Mucosa of gallbladder (tissue), 1 donor: ENCODE results near the gene APBB2. TPM values are rescaled to one million over a fixed set of nuclear protein-coding genes. Genes with fewer than 3 reads are reported as not detected.

ENCODE experiments used
- DNase-seq: peaks from one replicate; pipeline ENCODE4 v3.0.0-alpha.2; 2020; ENCODE audit warnings: low spot score
- total RNA-seq: library from RNA; stranded (reverse); gene quantifications from one replicate; pipeline ENCODE4 v1.2.1, GENCODE V29; 2021
- donor health status: DM: no; HTN: no; CAD: no.

The APBB2 gene
- total RNA-seq, 1 donor from 2014 or later, result 44.9 TPM

- peak; percentile 53 for DNase-seq
These were observed 357.4 kb downstream of the APBB2 start for GRCh38 chr4:40856840-40857362.

- no peak for DNase-seq
These were observed 358.0 kb downstream of the APBB2 start for GRCh38 chr4:40856277-40856839.

DNA sequence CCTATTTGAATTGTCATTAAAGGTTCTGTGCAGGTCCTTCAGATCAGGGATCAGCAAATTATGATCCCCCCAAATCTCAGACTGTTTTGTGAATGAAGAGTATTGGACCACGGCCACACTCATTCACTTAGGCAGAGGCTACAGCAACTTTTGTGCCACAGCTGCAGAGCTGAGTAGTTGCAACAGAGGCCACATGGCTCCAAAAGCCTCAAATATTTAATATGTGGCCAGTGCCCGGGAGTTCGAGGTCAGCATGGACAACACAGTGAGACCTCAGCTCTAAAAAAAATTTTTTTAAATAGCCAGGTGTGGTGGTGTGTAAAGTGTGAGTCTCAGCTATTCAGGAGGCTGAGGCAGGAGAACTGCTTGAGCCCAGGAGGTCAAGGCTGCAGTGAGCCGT is 363.8 kb downstream of the APBB2 start:
- no peak for DNase-seq

- no peak for DNase-seq
These were observed 365.4 kb downstream of the APBB2 start for GRCh38 chr4:40848940-40849339.

DNA sequence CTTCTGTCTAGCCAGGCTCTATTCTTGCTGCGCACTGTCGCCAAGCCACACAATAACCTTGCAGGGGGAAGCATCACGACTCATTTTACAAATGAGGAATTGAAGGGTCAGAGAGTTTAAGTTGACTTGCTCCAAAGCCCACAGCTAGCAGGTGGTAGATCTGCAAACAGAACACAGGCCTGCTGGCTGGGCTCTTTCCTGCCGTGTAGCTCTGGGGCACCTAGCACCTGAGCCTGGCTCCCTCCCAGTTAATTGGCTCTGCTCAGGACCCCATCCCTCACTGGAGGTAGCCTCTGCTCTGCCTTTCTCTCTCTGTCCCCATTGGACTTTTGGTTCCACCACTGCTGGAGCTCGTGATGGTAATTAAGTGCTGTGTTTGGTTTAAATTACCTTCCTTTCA is 366.1 kb downstream of the APBB2 start:
- no peak for DNase-seq

GRCh38 chr4:40846532-40846931 is 367.8 kb downstream of the APBB2 start:
- no peak for DNase-seq

DNA sequence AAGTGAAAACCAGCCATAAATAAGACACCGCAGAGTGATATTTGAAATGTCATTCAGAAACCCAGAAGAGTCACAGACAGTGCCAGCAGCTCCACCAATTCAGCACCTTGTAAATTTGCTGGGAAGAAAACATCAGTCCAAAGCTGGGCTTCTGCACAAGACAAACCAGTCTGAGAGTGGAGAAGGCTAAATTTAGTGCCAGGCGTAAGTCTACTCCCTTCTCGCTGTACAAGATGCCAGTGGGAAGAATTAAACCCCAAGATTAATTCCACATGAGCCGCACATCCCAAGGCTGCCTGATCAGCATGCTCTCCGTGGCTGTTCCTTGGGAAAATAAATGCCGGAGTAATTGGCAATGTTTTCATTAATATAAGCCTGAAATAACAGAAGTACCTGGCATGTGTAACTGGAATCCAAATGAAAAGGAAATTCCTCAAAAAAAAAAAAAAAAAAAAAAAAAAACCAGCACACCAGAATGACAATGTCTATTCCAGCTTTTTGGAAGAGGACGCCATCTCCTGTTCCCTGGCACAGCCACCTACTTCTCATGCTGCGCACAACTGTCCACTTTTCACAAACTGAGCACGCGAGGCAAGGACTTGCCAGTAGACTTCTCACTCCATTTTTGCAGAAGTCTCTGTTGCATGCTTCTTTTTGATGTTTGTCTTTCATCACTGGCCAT is 369.0 kb downstream of the APBB2 start:
- no peak for DNase-seq

GRCh38 chr4:40844261-40844660 is 370.1 kb downstream of the APBB2 start:
- DNase-seq, result no peak

GRCh38 chr4:40843696-40844095 is 370.6 kb downstream of the APBB2 start:
- no peak for DNase-seq

GRCh38 chr4:40842725-40843423 is 371.5 kb downstream of the APBB2 start:
- no peak for DNase-seq

GRCh38 chr4:40842318-40842717 is 372.0 kb downstream of the APBB2 start:
- DNase-seq, result no peak

DNA sequence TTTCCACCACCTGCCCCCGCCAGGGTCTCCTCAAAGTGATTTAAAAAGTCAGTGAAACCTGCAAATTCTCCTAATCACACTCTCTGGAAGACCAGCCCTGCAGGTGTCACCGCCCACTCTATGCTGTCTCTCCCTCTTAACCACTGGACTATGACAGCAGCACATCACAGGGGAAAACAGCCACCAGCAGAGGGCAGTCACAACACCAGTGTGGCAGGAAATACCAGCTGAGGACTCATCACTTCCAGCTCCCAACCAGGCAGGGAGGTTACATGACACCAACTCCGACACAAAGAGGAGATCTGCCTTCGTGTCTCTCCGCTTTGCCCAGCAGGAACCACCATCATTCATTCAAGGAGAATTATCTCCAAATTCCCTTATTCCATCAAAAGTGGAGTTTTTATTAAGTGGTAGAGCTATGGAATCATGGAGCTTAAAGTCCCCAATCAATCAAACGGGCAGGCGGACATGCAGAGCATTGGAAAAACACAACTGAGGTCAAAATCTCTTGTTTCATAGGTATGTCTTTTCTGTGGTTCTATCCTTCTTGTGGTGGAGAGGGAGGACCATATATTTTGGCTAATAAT is 373.3 kb downstream of the APBB2 start:
- peak; percentile 62 for DNase-seq

DNA sequence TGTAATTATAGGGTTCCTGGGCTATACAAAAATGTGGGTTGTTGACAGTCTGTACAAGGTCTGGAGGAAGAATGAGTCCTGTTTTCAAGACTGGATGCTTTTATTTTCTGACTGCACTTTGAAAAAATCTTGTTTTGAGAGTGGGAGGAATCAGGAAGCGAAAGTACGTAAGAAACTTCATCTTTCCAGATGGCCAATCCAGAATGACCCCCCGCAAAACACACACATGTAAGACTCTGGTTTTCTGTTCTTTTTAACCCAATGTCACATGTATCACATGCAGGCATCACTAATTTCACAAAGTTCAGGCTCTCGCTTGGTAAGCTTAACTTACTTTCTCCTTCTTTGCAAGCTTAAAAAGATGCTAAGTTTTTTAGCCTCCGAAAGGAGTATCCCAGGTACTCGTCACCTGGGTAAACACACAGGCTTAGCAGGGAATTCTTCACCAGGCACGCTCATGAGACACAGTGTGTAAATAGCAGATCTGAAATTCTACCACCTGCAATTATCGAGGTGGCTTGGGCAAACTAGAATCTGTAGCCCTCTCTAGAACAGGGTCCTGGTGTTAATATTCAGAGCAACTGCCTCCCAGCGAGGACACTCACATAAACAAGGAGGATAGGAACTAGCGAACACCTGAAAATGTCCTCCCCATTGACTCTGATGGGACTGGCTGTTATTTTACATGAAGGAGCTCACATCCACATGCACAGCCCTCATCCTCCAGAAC is 373.9 kb downstream of the APBB2 start:
- DNase-seq, result no peak

GRCh38 chr4:40838742-40839141 is 375.6 kb downstream of the APBB2 start:
- no peak for DNase-seq

DNA sequence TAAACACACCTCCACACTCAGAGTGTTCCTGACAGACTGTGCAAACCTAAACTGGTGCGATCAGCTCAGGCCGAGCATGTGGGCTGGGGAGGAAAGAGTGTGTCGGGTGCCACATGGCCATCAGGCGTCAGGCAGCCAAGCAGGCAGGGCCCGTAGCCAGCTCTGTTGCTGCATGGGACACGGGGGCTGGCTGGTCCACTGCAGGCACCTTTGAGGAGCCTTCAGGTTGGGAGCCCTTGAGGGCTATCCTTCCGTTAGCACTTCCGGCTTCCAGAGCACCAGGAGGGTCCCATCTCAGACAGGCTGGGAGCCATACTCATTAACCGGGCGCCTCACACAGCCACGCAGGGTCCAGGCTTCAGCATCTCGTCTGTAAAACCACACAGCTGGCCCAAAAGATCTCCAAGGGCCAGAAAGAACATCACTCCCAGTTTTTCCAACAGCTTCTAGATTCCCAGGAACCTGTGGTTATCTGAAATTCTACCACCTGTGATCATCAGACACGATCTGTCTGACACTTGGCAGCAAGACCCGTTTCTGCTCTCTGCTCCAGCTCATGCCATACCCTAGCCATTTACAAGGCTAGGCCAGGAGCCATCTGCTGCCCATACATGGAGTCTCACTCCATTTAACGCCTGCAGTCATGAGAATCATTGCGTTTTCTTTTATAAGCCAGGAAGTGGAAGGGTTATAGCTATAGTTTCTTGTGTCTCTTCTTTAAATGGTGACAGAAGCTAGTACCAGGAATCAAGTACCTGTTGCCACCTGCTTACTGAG is 377.1 kb downstream of the APBB2 start:
- DNase-seq, result no peak

DNA sequence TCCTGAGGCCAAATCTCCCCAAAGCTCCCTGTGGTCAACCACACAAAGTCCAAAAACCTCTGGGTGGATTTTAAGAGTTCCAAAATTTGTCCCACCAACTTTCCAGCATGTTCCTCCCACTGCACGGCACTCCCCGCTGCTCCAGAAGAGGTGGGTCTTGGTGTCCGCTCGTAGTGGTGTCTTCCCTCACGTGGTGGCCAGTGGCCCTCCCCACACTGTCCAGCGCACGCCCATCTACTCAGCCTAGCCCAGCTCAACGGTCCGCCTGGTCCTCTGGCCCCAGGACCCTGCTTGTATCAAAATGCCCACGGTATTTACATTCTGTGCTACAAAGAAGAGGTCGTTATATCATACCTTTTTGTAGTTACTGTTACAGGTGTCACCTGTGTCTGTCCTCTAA is 381.1 kb downstream of the APBB2 start:
- no peak for DNase-seq

GRCh38 chr4:40832175-40832574 is 382.2 kb downstream of the APBB2 start:
- no peak for DNase-seq

DNA sequence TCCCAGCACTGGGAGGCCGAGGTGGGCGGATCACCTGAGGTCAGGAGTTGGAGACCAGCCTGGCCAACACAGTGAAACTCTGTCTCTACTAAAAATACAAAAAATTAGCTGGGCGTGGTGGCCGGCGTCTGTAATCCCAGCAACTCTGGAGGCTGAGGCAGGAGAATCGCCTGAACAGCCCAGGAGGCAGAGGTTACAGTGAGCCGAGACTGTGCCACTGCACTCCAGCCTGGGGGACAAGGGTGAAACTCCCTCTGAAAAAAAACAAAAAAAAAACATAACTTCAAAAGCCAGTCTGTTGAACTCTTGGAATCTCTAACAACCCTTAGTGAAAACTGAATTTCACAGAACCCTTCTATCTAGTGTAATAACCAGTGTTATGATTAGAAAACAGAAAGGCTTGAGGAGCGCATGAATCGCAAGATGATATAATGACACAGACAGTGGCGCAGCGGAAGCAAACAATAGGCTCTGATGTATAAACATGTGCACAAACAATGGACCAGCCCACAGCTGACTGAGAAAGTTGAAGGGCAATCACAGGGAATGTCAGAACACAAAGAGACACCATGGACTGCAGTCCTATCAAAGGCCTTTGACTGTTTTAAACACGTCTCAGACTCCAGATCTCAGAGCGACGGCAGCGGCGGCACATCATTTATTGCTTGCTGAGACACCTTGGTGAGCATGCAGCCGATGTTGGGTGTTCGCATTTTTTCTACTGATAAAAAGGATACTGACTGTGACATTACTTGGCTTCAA is 383.0 kb downstream of the APBB2 start:
- DNase-seq, result no peak

GRCh38 chr4:40829586-40829985 is 384.8 kb downstream of the APBB2 start:
- DNase-seq, result no peak

- DNase-seq, result no peak
These were observed 385.7 kb downstream of the APBB2 start for GRCh38 chr4:40828661-40829060.
